GM23338 (cell line): ENCODE measurements around the gene NOVA2. TPM values are rescaled to one million over a fixed set of nuclear protein-coding genes. Genes with fewer than 3 reads are reported as not detected.
A peak's percentile ranks its signal among the peaks of the same experiment; 100 is the strongest.

Experiments used
- ATAC-seq: fragments of 200-7000 bp; cut with Tn5 transposase; 3 replicates; pipeline ENCODE4 v1.9.1; 2020
- DNase-seq: peaks from one replicate; pipeline ENCODE4 v3.0.0-alpha.2; 2015; ENCODE audit warnings: low spot score
- H2AFZ ChIP-seq: fragments of 200-600 bp; sonication (generic); 2 replicates; pipeline ENCODE4 v1.8.0; 2016; ENCODE audit warnings: antibody characterized with exemption, mild to moderate bottlenecking, moderate library complexity
- H3F3A ChIP-seq: fragments of 200-600 bp; sonication (generic); replicated peaks from 2 replicates; pipeline ENCODE4 v1.8.0; 2017; ENCODE audit warnings: antibody characterized with exemption, mixed run types, low read depth
- H3K27ac ChIP-seq: fragments of 200-600 bp; sonication (generic); 2 replicates; pipeline ENCODE4 v1.6.1; 2016; ENCODE audit warnings: low read depth
- H3K27me3 ChIP-seq: fragments of 200-600 bp; sonication (generic); 2 replicates; pipeline ENCODE4 v1.8.0; 2016; ENCODE audit warnings: mild to moderate bottlenecking, mixed run types, moderate library complexity; ENCODE audit not compliant: insufficient read depth
- H3K36me3 ChIP-seq: fragments of 200-600 bp; sonication (generic); 2 replicates; pipeline ENCODE4 v1.8.0; 2016; ENCODE audit warnings: mild to moderate bottlenecking; ENCODE audit not compliant: insufficient read depth
- H3K4me1 ChIP-seq: fragments of 200-600 bp; sonication (generic); 2 replicates; pipeline ENCODE4 v1.8.0; 2016; ENCODE audit warnings: mild to moderate bottlenecking, moderate library complexity; ENCODE audit not compliant: insufficient read depth
- H3K4me2 ChIP-seq: fragments of 200-600 bp; sonication (generic); 2 replicates; pipeline ENCODE4 v1.7.1; 2017; ENCODE audit warnings: mixed run types
- H3K4me3 ChIP-seq: fragments of 200-600 bp; sonication (generic); 2 replicates; pipeline ENCODE4 v1.6.1; 2016; ENCODE audit warnings: mixed run types
- H3K79me2 ChIP-seq: fragments of 200-600 bp; sonication (generic); replicated peaks from 2 replicates; pipeline ENCODE4 v1.8.0; 2017; ENCODE audit warnings: mild to moderate bottlenecking; ENCODE audit not compliant: insufficient read depth
- H3K9me2 ChIP-seq: fragments of 200-600 bp; sonication (generic); 2 replicates; pipeline ENCODE4 v1.8.0; 2017; ENCODE audit not compliant: insufficient read depth
- H4K20me1 ChIP-seq: fragments of 200-600 bp; sonication (generic); replicated peaks from 2 replicates; pipeline ENCODE4 v1.8.0; 2017; ENCODE audit warnings: mild to moderate bottlenecking; ENCODE audit not compliant: insufficient read depth
- H3K27ac Mint-ChIP-seq: 2 replicates; pipeline ENCODE4 v1.8.0; 2020; ENCODE audit warnings: inconsistent platforms, mild to moderate bottlenecking, moderate library complexity, mixed read lengths
- H3K27me3 Mint-ChIP-seq: 3 replicates; pipeline ENCODE4 v1.8.0; 2022; ENCODE audit warnings: low read depth, mild to moderate bottlenecking, moderate library complexity, mixed read lengths, inconsistent platforms; ENCODE audit not compliant: insufficient read depth, poor library complexity
- H3K36me3 Mint-ChIP-seq: 3 replicates; pipeline ENCODE4 v1.8.0; 2021; ENCODE audit warnings: low read depth, mild to moderate bottlenecking, inconsistent platforms, moderate library complexity, mixed read lengths
- H3K4me1 Mint-ChIP-seq: 3 replicates; pipeline ENCODE4 v1.8.0; 2020; ENCODE audit warnings: mild to moderate bottlenecking, inconsistent platforms, mixed read lengths
- H3K4me3 Mint-ChIP-seq: 3 replicates; pipeline ENCODE4 v1.8.0; 2021; ENCODE audit warnings: moderate library complexity, mild to moderate bottlenecking, inconsistent platforms, mixed read lengths
- H3K9me3 Mint-ChIP-seq: 3 replicates; pipeline ENCODE4 v1.8.0; 2020; ENCODE audit warnings: moderate library complexity, mild to moderate bottlenecking, inconsistent platforms, mixed read lengths
- CREB1 ChIP-seq: fragments of 250-450 bp; sonication (Bioruptor Pico); IDR thresholded peaks from 2 replicates; pipeline ENCODE4 v1.5.0; 2020; ENCODE audit warnings: low read depth, mild to moderate bottlenecking, moderate library complexity
- CTCF ChIP-seq, 2 experiments: fragments of 200-600 bp in 1 of 2; sonication (generic) in 1 of 2; conservative IDR thresholded peaks; 2 replicates each; pipeline versions ENCODE4 v1.5.1 to v1.6.1; 2016 to 2017; ENCODE audit warnings: antibody characterized with exemption in 2 of 2, low read depth in 2 of 2, mild to moderate bottlenecking in 2 of 2, moderate library complexity in 1 of 2
- EZH2 ChIP-seq: fragments of 200-600 bp; sonication (generic); IDR thresholded peaks from one replicate; pipeline ENCODE4 v1.8.0; 2017; ENCODE audit warnings: antibody characterized with exemption, mild to moderate bottlenecking, low read depth; ENCODE audit not compliant: unreplicated experiment
- EZH2phosphoT487 ChIP-seq: fragments of 200-600 bp; sonication (generic); IDR thresholded peaks from one replicate; pipeline ENCODE4 v1.8.1; 2018; ENCODE audit warnings: antibody characterized with exemption; ENCODE audit not compliant: unreplicated experiment
- JUNB ChIP-seq: IDR thresholded peaks from one replicate; pipeline ENCODE4 v1.6.1; 2016; ENCODE audit warnings: antibody characterized with exemption; ENCODE audit not compliant: unreplicated experiment
- NANOG ChIP-seq: IDR thresholded peaks from 2 replicates; pipeline ENCODE4 v1.6.1; 2016; ENCODE audit warnings: antibody characterized with exemption, borderline replicate concordance
- STAT1 ChIP-seq: IDR thresholded peaks from one replicate; pipeline ENCODE4 v1.6.1; 2016; ENCODE audit warnings: antibody characterized with exemption; ENCODE audit not compliant: unreplicated experiment
- ZNF114 ChIP-seq: fragments of 250-450 bp; sonication (Bioruptor Pico); IDR thresholded peaks from 2 replicates; pipeline ENCODE4 v1.5.0; 2020; ENCODE audit warnings: mild to moderate bottlenecking, moderate library complexity
- ZNF331 ChIP-seq: fragments of 250-450 bp; sonication (Bioruptor Pico); IDR thresholded peaks from 2 replicates; pipeline ENCODE4 v1.5.0; 2020; ENCODE audit warnings: low read depth, mild to moderate bottlenecking, moderate library complexity
- polyA plus RNA-seq: library from polyadenylated mRNA; unstranded; fragments of >200 nt; fragmentation: Nextera tagmentation; extraction: Ambion mirVana; gene quantifications from 2 replicates; pipeline ENCODE4 v1.2.1, GENCODE V29; 2016
- total RNA-seq: library from RNA; depleted of rRNA; stranded (reverse); fragments of >200 nt; shearing (Covaris generic); gene quantifications from 2 replicates; pipeline ENCODE4 v1.2.3, GENCODE V29; 2014
- TF ChIP-seq, protein P1 (sequence below): IDR thresholded peaks from one replicate; pipeline ENCODE4 v1.6.1; 2018; ENCODE audit warnings: antibody characterized with exemption; ENCODE audit not compliant: unreplicated experiment
- TF ChIP-seq, protein P2 (sequence below): IDR thresholded peaks from 2 replicates; pipeline ENCODE4 v1.6.1; 2016; ENCODE audit warnings: antibody characterized with exemption

The NOVA2 gene
- total and polyA plus RNA-seq, 2 experiments from 2014 or later: 5.1 to 13.7 TPM

DNA sequence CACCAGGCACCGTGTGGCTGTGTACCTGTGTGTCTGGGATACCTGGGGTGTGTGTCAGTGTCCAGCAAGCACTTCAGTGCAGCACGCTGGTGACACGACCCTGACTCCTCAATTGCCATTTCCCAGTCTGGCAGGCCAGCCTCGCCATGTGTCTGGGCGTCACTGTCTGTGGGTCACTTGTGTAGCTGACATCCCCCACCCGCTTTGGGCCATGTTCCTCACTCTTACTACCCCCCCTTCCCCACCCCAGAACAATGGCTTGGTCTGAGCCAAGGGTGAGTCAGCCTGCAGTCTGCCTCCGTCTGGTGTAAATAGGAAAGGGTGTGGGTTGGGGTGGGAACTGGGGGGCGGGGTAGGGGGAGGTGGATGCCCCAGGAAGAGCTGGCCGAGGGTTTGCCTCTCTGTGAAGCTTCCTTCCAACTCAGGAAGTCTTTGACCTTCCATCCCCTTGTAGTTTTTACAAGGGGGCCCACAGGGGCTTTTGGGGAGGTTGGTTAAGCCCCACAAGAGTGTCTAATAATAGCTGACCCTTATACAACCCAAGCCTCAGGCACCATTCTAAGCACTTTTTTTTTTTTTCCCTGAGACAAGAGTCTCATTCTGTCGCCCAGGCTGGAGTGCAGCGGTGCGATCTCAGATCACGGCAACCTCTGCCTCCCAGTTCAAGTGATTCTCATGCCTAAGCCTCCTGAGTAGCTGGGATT is 17.6 kb downstream of the NOVA2 start (continued):
- TF ChIP-seq, protein P1, sequence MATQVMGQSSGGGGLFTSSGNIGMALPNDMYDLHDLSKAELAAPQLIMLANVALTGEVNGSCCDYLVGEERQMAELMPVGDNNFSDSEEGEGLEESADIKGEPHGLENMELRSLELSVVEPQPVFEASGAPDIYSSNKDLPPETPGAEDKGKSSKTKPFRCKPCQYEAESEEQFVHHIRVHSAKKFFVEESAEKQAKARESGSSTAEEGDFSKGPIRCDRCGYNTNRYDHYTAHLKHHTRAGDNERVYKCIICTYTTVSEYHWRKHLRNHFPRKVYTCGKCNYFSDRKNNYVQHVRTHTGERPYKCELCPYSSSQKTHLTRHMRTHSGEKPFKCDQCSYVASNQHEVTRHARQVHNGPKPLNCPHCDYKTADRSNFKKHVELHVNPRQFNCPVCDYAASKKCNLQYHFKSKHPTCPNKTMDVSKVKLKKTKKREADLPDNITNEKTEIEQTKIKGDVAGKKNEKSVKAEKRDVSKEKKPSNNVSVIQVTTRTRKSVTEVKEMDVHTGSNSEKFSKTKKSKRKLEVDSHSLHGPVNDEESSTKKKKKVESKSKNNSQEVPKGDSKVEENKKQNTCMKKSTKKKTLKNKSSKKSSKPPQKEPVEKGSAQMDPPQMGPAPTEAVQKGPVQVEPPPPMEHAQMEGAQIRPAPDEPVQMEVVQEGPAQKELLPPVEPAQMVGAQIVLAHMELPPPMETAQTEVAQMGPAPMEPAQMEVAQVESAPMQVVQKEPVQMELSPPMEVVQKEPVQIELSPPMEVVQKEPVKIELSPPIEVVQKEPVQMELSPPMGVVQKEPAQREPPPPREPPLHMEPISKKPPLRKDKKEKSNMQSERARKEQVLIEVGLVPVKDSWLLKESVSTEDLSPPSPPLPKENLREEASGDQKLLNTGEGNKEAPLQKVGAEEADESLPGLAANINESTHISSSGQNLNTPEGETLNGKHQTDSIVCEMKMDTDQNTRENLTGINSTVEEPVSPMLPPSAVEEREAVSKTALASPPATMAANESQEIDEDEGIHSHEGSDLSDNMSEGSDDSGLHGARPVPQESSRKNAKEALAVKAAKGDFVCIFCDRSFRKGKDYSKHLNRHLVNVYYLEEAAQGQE: no peak
- no peak for TF ChIP-seq ZNF331 (CRISPR knock-in tag)
- TF ChIP-seq, protein P2, sequence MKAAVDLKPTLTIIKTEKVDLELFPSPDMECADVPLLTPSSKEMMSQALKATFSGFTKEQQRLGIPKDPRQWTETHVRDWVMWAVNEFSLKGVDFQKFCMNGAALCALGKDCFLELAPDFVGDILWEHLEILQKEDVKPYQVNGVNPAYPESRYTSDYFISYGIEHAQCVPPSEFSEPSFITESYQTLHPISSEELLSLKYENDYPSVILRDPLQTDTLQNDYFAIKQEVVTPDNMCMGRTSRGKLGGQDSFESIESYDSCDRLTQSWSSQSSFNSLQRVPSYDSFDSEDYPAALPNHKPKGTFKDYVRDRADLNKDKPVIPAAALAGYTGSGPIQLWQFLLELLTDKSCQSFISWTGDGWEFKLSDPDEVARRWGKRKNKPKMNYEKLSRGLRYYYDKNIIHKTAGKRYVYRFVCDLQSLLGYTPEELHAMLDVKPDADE: no peak

GRCh38 chr19:45954156-45954555 is 19.5 kb downstream of the NOVA2 start:
- Mint-ChIP-seq H3K36me3 (peaks cover 8% of the 10 kb centered on the region), H3K27ac (no peak overlapping the region), H3K4me3 (no peak overlapping the region), H3K27me3 (peaks cover 16% of the 10 kb centered on the region), H3K4me1 (peaks cover 8% of the 10 kb centered on the region; the same call in 2 of the 3 replicates), H3K9me3 (no peaks in the 10 kb centered on the region)
- Histone ChIP-seq H3K27ac (no peak overlapping the region), H2AFZ (no peak overlapping the region), H3K4me3 (no peak overlapping the region), H3K27me3 (no peaks in the 10 kb centered on the region), H3K9me2 (peaks cover 5% of the 10 kb centered on the region; the same call in 1 of the 2 replicates), H3K4me1 (0 out of 2 replicates have a peak, but pooled peaks cover 6% of the 10 kb centered on the region), H3F3A (peaks cover 14% of the 10 kb centered on the region; the same call in 1 of the 2 replicates), H3K36me3 (no peaks in the 10 kb centered on the region), H3K4me2 (no peak overlapping the region), H3K79me2 (no peaks in the 10 kb centered on the region), H4K20me1 (peaks cover 5% of the 10 kb centered on the region; the same call in 1 of the 2 replicates)
- ATAC-seq (no peak), DNase-seq (peak; percentile 64)
- TF ChIP-seq STAT1: no peak
- no peak for TF ChIP-seq JUNB
- TF ChIP-seq CTCF (conservative IDR thresholded peaks at IDR 0.05; ENCODE audit: low read depth in 2 of 2): no peak
- TF ChIP-seq, protein P1: no peak
- no peak for TF ChIP-seq ZNF114 (CRISPR knock-in tag)
- TF ChIP-seq NANOG: no peak
- no peak for TF ChIP-seq CREB1 (CRISPR knock-in tag)
- TF ChIP-seq EZH2: no peak
- TF ChIP-seq, protein P2: no peak
- no peak for TF ChIP-seq EZH2phosphoT487
